HG03469 (cell line): ENCODE results near the gene GOLGA6L7.
"Not testable (repeated sequence)": the region's sequence is repeated elsewhere in the genome, so short reads cannot be mapped to it uniquely, and the experiment has no call there.

Experiments
- ATAC-seq: cut with Tn5 transposase; IDR thresholded peaks from one replicate; pipeline ENCODE4 v1.9.1; 2021; ENCODE audit warnings: mild to moderate bottlenecking, moderate library complexity, moderate number of reproducible peaks; ENCODE audit not compliant: unreplicated experiment

Gene GOLGA6L7

GRCh38 chr15:28885128-28885629 is 36.7 kb upstream of the GOLGA6L7 start:
- ATAC-seq = no peak

- ATAC-seq = no peak
Observed at GRCh38 chr15:28884151-28884940, 35.9 kb upstream of the GOLGA6L7 start.

GRCh38 chr15:28881600-28881999 is 33.2 kb upstream of the GOLGA6L7 start:
- no peak for ATAC-seq

- ATAC-seq = no peak
Observed at GRCh38 chr15:28881170-28881569, 32.7 kb upstream of the GOLGA6L7 start.

- no peak for ATAC-seq
Observed at GRCh38 chr15:28880680-28881079, 32.2 kb upstream of the GOLGA6L7 start.

GRCh38 chr15:28879551-28879950 is 31.1 kb upstream of the GOLGA6L7 start:
- ATAC-seq = no peak

GRCh38 chr15:28878209-28878608 is 29.8 kb upstream of the GOLGA6L7 start:
- ATAC-seq = no peak

- ATAC-seq = no peak
Observed at GRCh38 chr15:28876845-28877185, 28.4 kb upstream of the GOLGA6L7 start.

GRCh38 chr15:28876131-28876844 is 27.8 kb upstream of the GOLGA6L7 start:
- ATAC-seq = no peak

- ATAC-seq = no peak
Observed at GRCh38 chr15:28875461-28876000, 27.1 kb upstream of the GOLGA6L7 start.

- ATAC-seq = no peak
Observed at GRCh38 chr15:28873585-28874190, 25.2 kb upstream of the GOLGA6L7 start.

- no peak for ATAC-seq
Observed at GRCh38 chr15:28873006-28873405, 24.6 kb upstream of the GOLGA6L7 start.

- ATAC-seq = no peak
Observed at GRCh38 chr15:28871168-28871567, 22.7 kb upstream of the GOLGA6L7 start.

- ATAC-seq = no peak
Observed at GRCh38 chr15:28868744-28869345, 20.4 kb upstream of the GOLGA6L7 start.

GRCh38 chr15:28861589-28862293 is 13.3 kb upstream of the GOLGA6L7 start:
- ATAC-seq = not testable (repeated sequence)

- ATAC-seq = no peak
Observed at GRCh38 chr15:28861031-28861534, 12.6 kb upstream of the GOLGA6L7 start.

GRCh38 chr15:28854578-28854977 is 6.1 kb upstream of the GOLGA6L7 start:
- not testable (repeated sequence) for ATAC-seq

- not testable (repeated sequence) for ATAC-seq
Observed at GRCh38 chr15:28853654-28854053, 5.2 kb upstream of the GOLGA6L7 start.

- ATAC-seq = not testable (repeated sequence)
Observed at GRCh38 chr15:28849766-28850165, 1.3 kb upstream of the GOLGA6L7 start.

GRCh38 chr15:28849271-28849670 is 827 bp upstream of the GOLGA6L7 start:
- not testable (repeated sequence) for ATAC-seq
